Fibroblast of skin of abdomen (primary cell): ENCODE measurements around the gene BCAN.

ENCODE experiments used
- DNase-seq: peaks from one replicate; pipeline ENCODE4 v3.0.0-alpha.2; 2013

BCAN gene

DNA sequence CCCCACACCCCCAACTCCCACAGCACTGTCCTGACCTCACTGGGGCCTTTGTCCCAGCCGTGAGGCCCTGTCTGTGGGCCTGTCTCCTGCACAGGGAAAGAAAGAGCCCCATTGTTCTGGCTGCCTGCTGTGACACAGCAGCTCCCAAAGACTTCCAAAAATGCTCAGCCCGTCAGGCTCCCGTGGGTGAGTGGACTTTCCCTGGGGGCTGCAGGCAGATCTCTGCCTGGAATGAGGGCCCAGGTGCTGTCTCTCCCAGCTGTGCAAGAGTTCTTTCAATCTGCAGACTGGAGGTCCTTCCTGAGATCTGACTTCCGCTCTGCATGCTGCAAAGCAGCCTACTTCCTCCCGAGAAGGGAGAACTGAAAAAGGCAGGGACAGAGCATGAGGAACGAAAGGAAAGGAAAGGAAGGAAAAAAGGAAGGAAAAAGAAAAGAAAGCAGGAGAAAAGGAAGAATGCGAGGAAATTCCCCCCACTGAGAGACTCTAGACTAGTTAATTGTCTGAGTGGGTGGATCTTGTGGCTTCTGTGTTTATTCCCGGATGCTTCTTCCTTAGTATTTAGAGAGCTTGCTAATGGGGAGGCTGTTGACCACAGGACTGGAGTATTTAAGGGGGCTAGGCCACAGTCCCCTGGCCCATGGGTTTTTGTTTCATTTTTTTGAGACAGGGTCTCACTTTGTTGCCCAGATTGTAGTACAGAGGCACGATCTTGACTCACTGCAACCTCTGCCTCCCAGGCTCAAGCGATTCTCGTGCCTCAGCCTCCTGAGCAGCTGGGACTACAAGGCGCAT is 20.3 kb downstream of the BCAN start:
- DNase-seq, result no peak

DNA sequence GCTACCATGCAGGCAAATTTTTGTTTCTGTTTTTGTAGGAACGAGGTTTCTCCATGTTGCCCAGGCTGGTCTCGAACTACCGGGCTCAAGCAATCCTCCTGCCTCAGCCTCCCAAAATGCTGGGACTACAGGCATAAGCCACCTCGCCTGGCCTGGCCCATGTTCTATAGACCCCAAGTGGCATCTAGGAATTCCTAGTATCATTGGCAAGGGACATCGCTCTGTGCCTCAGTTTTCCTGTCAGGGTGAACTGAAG is 20.8 kb downstream of the BCAN start:
- DNase-seq, result no peak

- DNase-seq, result peak; percentile 45
Observed at GRCh38 chr1:156663178-156663577, 21.3 kb downstream of the BCAN start.

- DNase-seq, result peak; percentile 50
Observed at GRCh38 chr1:156664046-156664766, 22.3 kb downstream of the BCAN start.

DNA sequence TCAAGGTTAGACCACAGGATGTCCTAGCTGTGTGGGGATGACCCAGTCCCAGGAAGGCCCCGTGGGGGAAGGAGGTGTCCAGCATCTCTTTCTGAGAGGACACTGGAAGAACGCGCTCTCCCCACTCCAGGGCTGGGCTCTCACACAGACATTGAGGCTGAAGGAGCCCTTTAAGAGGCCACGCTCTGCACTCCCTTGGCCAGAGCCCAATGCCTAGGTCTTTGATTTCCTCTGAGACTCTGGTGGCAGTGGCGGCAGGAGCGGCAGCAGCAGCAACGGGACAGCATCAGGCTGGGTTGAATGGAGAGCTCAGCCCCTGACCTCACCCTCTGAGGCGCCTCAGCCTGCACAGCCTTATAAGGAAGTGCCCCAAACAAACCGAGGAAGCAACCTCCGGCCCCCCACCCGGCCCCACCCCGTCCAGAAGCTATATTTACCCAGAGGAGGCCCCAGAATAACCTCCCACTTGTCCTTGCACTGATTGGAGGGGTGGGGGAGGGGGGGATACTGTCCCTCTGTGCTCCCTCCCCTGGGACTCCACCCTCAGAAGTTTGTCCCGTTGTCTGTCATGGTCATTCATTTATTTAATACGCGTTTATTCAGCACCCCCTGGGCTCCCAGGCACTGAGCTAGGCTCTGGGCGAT is 23.0 kb downstream of the BCAN start:
- no peak for DNase-seq

DNA sequence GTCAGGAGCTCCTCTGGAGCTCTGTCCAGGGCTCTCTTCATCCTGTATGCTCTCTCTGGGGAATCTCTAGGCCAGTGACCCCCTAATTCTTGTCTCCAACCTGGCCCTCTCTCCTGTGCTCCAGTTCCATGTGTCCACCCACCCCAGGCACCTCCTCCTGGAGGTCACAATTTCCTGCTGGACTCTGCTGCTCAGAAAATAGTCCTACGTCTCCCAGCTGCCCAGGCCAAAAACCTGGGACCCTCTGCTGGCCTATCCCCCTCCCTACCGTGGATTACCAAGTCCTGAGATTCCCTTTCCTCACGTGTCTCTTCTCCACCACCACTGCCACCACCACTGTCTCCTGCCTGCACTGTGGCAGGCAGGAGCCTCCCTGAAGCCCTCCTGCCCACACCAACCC is 23.6 kb downstream of the BCAN start:
- DNase-seq, result no peak

- no peak for DNase-seq
Observed at GRCh38 chr1:156666862-156667609, 25.1 kb downstream of the BCAN start.

GRCh38 chr1:156667610-156667967 is 25.7 kb downstream of the BCAN start:
- no peak for DNase-seq

GRCh38 chr1:156667968-156668709 is 26.2 kb downstream of the BCAN start:
- no peak for DNase-seq

- no peak for DNase-seq
Observed at GRCh38 chr1:156668801-156669637, 27.1 kb downstream of the BCAN start.

- DNase-seq, result no peak
Observed at GRCh38 chr1:156669794-156670193, 27.9 kb downstream of the BCAN start.

- no peak for DNase-seq
Observed at GRCh38 chr1:156670359-156670758, 28.4 kb downstream of the BCAN start.

DNA sequence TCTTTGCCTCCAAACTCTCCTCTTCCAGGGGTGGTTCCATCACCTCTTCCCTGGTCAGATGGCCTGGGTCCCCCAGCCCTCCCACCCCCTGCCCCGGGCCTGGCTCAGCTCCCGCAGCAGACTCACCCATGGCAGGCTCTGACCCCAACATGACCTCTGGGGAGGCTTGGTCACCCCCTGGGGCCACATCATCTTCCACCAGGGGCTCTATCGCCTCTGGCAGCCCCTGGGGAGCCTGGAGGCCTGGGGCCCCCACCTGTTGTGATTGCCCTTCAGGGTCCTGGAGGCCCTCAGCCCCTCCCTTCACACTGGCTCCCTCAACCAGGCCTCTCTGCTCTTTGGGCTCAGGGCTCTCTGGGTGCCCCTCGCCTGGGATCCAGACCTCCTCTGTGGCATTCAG is 28.9 kb downstream of the BCAN start:
- DNase-seq, result no peak

- DNase-seq, result no peak
Observed at GRCh38 chr1:156671804-156672203, 29.9 kb downstream of the BCAN start.

- DNase-seq, result no peak
Observed at GRCh38 chr1:156673387-156674121, 31.6 kb downstream of the BCAN start.

DNA sequence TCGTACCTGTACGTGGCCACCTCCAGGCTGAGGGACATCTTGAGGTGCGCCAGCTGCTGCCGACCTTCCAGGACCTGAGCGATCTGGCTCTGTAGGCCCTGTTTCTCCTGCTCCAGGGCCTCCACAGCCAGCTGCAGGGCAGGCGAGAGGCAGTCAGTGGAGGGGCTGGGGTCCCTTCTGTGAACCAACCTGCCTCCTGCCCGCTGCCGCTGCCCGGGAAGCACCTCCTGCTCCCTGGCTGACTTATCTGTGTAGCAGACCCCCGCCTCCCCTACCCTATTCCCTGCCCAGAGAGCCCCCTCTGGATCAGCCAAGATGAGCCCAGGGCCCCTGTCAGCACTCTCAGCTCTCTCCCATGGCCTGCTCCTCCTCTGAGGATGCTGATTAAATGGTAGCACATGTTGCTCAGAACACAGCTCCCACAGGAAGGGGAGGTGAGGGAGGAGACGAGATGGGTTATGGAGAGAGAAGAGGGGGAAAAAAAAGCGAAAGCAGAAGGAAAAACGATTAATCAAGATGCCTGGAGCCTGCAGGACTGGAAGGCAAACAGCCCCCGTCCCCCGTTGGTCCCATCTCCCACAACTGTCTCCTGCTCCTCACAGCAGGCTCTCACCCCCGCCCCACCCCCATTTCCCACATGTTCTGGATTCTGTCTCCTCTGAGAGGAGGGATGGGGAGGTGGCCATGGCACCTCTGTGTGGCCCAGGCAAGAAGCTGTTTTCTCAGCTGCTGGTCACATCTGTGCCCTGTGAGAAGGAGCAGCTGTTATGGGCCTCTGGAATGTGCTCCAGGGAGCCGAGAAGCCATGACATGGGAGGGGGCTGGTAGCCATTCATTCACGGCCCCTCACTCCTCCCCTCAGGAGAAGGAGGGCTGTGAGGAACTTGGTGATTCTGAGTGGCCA is 33.5 kb downstream of the BCAN start:
- DNase-seq, result peak; percentile 68

DNA sequence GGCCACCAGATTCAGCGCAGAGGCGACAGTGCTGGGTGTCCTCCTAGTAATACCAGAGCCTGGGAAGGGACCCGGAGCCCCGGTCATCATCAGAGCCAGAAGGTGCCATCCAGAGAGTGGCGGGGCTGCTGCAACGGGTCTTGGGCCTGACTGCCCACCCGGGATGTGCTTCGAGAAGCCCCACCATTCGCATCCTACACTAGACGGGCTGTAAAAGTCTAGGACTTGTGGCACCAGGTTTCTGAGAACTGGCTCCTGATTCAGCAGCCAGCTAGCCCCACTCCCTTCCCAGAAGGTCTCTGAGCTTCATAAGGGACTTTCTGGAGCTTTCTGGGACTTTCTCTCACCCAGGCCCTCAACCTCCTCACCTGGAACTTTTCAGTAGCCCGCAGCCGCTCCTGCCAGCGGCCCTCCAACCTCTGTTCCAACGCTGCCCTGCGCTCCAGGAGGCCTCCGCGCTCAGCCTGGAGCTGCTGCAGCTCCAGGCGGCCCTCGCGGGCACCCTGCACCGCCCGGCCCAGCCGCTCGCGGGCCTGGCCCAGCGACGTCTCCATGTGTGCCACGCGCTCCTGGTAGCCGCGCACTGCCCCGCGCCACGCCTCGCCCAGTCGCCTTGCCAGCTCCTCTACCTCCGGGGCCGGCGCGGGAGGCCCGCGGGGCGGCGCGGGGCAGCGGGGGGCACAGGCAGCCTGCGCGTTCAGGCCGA is 34.4 kb downstream of the BCAN start:
- DNase-seq, result no peak

- no peak for DNase-seq
Observed at GRCh38 chr1:156676820-156677615, 35.1 kb downstream of the BCAN start, which contains the start of gene NES. Gene NES (minus strand): TSS chr1:156677407. CDS start chr1:156677264, 143 bp downstream.
